ENCODE data around the gene IFITM5.

The IFITM5 gene

GRCh38 chr11:299951-300735, 817 bp upstream of the IFITM5 start:
- TF ChIP-seq POU6F1 (CRISPR knock-in tag; IDR thresholded peaks at IDR 0.05; ENCODE audit: borderline replicate concordance, low read depth) (no peak), ZFP3 (CRISPR knock-in tag; IDR thresholded peaks at IDR 0.05) (no peak), RARB (CRISPR knock-in tag; IDR thresholded peaks at IDR 0.05) (no peak), ZNF565 (CRISPR knock-in tag; conservative IDR thresholded peaks at IDR 0.05; ENCODE audit: low read depth) (no peak), CSDC2 (CRISPR knock-in tag; IDR thresholded peaks at IDR 0.05) (no peak), ZNF70 (CRISPR knock-in tag; IDR thresholded peaks at IDR 0.05) (no peak), ZC3H10 (CRISPR knock-in tag; IDR thresholded peaks at IDR 0.05) (no peak), OSR1 (CRISPR knock-in tag; IDR thresholded peaks at IDR 0.05) (no peak), SNAI2 (CRISPR knock-in tag; IDR thresholded peaks at IDR 0.05) (no peak), CSRNP3 (CRISPR knock-in tag; IDR thresholded peaks at IDR 0.05) (no peak), BACH2 (CRISPR knock-in tag; IDR thresholded peaks at IDR 0.05; ENCODE audit: borderline replicate concordance) (no peak), ARNTL (CRISPR knock-in tag; IDR thresholded peaks at IDR 0.05; ENCODE audit: borderline replicate concordance, low read depth) (no peak), CREB5 (CRISPR knock-in tag; IDR thresholded peaks at IDR 0.05; ENCODE audit: low read depth) (no peak), ZFP30 (CRISPR knock-in tag; IDR thresholded peaks at IDR 0.05) (no peak), GLIS3 (CRISPR knock-in tag; IDR thresholded peaks at IDR 0.05) (no peak), ESRRG (CRISPR knock-in tag; IDR thresholded peaks at IDR 0.05) (no peak)
- TF ChIP-seq, protein P1, sequence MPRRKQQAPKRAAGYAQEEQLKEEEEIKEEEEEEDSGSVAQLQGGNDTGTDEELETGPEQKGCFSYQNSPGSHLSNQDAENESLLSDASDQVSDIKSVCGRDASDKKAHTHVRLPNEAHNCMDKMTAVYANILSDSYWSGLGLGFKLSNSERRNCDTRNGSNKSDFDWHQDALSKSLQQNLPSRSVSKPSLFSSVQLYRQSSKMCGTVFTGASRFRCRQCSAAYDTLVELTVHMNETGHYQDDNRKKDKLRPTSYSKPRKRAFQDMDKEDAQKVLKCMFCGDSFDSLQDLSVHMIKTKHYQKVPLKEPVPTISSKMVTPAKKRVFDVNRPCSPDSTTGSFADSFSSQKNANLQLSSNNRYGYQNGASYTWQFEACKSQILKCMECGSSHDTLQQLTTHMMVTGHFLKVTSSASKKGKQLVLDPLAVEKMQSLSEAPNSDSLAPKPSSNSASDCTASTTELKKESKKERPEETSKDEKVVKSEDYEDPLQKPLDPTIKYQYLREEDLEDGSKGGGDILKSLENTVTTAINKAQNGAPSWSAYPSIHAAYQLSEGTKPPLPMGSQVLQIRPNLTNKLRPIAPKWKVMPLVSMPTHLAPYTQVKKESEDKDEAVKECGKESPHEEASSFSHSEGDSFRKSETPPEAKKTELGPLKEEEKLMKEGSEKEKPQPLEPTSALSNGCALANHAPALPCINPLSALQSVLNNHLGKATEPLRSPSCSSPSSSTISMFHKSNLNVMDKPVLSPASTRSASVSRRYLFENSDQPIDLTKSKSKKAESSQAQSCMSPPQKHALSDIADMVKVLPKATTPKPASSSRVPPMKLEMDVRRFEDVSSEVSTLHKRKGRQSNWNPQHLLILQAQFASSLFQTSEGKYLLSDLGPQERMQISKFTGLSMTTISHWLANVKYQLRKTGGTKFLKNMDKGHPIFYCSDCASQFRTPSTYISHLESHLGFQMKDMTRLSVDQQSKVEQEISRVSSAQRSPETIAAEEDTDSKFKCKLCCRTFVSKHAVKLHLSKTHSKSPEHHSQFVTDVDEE (CRISPR knock-in tag; IDR thresholded peaks at IDR 0.05): no peak
- peak; percentile 15 for ATAC-seq

GRCh38 chr11:298406-299065, 790 bp downstream of the IFITM5 start:
- no peak for ATAC-seq
- TF ChIP-seq GLIS3 (CRISPR knock-in tag; IDR thresholded peaks at IDR 0.05) (no peak), CSDC2 (CRISPR knock-in tag; IDR thresholded peaks at IDR 0.05) (no peak), POU6F1 (CRISPR knock-in tag; IDR thresholded peaks at IDR 0.05; ENCODE audit: borderline replicate concordance, low read depth) (no peak), ZC3H10 (CRISPR knock-in tag; IDR thresholded peaks at IDR 0.05) (no peak), ZFP30 (CRISPR knock-in tag; IDR thresholded peaks at IDR 0.05) (no peak), ZNF70 (CRISPR knock-in tag; IDR thresholded peaks at IDR 0.05) (no peak), OSR1 (CRISPR knock-in tag; IDR thresholded peaks at IDR 0.05) (no peak)

GRCh38 chr11:297586-298405, 1.5 kb downstream of the IFITM5 start:
- ATAC-seq: no peak
- TF ChIP-seq TOX (CRISPR knock-in tag; IDR thresholded peaks at IDR 0.05; ENCODE audit: borderline replicate concordance) (no peak), SNAI2 (CRISPR knock-in tag; IDR thresholded peaks at IDR 0.05) (no peak), ESRRG (CRISPR knock-in tag; IDR thresholded peaks at IDR 0.05) (no peak), CSDC2 (CRISPR knock-in tag; IDR thresholded peaks at IDR 0.05) (no peak), ZNF565 (CRISPR knock-in tag; conservative IDR thresholded peaks at IDR 0.05; ENCODE audit: low read depth) (no peak), ZFP3 (CRISPR knock-in tag; IDR thresholded peaks at IDR 0.05) (no peak)
- TF ChIP-seq, protein P1 (CRISPR knock-in tag; IDR thresholded peaks at IDR 0.05): no peak
